ENCODE data around the gene BIK. TPM values are rescaled to one million over a fixed set of nuclear protein-coding genes. Genes with fewer than 3 reads are reported as not detected.

The BIK gene
- total RNA-seq, 1 experiment from 2014 or later, result 43.1 TPM

DNA sequence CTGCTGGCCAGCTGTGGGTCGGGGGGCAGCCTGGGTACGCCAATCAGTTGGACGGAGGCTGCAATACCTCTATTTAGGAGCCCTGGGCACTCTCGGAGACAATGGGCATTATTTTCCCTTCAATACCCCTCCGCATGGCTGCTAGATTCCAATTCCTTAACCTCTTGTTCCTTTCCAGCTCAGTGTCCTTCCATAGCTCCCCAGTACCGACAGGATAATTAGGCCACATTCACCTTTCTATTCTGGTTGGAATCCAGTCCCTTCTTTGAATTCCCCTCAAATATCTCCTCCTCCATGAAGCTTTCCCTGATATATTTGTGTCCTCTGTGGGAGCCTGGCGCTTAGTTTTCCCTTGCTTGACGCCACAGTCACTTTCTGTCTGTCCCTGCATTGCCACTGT, 4.2 kb upstream of the BIK start:
- Mint-ChIP-seq H3K9me3 (ENCODE audit: low read depth, unreplicated experiment) (no peaks in the 10 kb centered on the region), H3K4me3 (ENCODE audit: low read depth, unreplicated experiment) (no peak overlapping the region), H3K27me3 (ENCODE audit: unreplicated experiment) (no peaks in the 10 kb centered on the region), H3K27ac (ENCODE audit: unreplicated experiment) (no peak overlapping the region), H3K36me3 (ENCODE audit: insufficient read depth, unreplicated experiment) (peaks cover 18% of the 10 kb centered on the region), H3K4me1 (ENCODE audit: low read depth, unreplicated experiment) (peaks cover 12% of the 10 kb centered on the region)
- no peak for DNase-seq
- CTCF ChIA-PET, result interaction anchor here (0.6 to 0.7 kb wide), 3 partner anchors 27 to 290 kb away, joined by 3 to 6 read pairs (median 3); no protein-coding TSS in a partner anchor
- no TSS peak for BruUV-seq (replicated peaks)
- intact Hi-C loops (cut with micrococcal nuclease; ENCODE audit: unreplicated experiment), result no loop called here
- TF ChIP-seq CTCF (IDR thresholded peaks at IDR 0.05; ENCODE audit: unreplicated experiment), result no peak

DNA sequence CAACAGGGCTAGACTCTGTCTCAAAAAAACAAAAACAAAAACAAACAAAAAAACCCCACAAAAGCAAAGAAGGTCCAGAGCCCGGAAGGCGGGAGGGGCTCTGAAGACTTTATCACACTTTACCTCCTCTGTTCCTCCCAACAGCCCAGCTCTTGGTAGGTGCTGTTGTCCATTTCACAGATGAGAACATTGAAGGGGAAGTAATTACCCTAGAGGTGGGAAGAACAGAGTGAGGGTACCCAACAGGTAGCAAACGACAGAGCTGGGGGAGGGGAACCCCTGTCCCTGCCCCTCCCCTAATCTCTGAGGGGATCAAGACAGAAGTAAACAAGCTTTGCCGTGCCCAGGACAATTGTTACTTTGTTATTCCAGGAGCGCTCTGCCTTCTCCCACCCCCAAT, 1.0 kb upstream of the BIK start:
- BruUV-seq (replicated peaks), result no TSS peak
- H3K36me3 Mint-ChIP-seq (ENCODE audit: insufficient read depth, unreplicated experiment), result peaks cover 28% of the 10 kb centered on the region

GRCh38 chr22:43109921-43110443, 568 bp upstream of the BIK start:
- no peak for TF ChIP-seq CTCF (IDR thresholded peaks at IDR 0.05; ENCODE audit: unreplicated experiment)
- CTCF ChIA-PET, result no interaction called here
- Mint-ChIP-seq H3K4me1 (ENCODE audit: low read depth, unreplicated experiment) (peaks cover 27% of the 10 kb centered on the region), H3K4me3 (ENCODE audit: low read depth, unreplicated experiment) (peak overlapping the region; percentile 89), H3K27ac (ENCODE audit: unreplicated experiment) (no peak overlapping the region), H3K9me3 (ENCODE audit: low read depth, unreplicated experiment) (no peaks in the 10 kb centered on the region), H3K36me3 (ENCODE audit: insufficient read depth, unreplicated experiment) (peaks cover 31% of the 10 kb centered on the region), H3K27me3 (ENCODE audit: unreplicated experiment) (no peaks in the 10 kb centered on the region)
- no peak for DNase-seq
- intact Hi-C loops (cut with micrococcal nuclease; ENCODE audit: unreplicated experiment), result no loop called here
- no TSS peak for BruUV-seq (replicated peaks)

More for the DNA sequence above, 1.0 kb upstream of the BIK start:
- H3K9me3 Mint-ChIP-seq (ENCODE audit: low read depth, unreplicated experiment), result no peaks in the 10 kb centered on the region
- no peak for TF ChIP-seq CTCF (IDR thresholded peaks at IDR 0.05; ENCODE audit: unreplicated experiment)
- CTCF ChIA-PET, result no interaction called here
- no peak for DNase-seq
- no peak overlapping the region for H3K4me3 Mint-ChIP-seq (ENCODE audit: low read depth, unreplicated experiment)
- intact Hi-C loops (cut with micrococcal nuclease; ENCODE audit: unreplicated experiment), result no loop called here
- no peak overlapping the region for H3K27ac Mint-ChIP-seq (ENCODE audit: unreplicated experiment)
- H3K27me3 Mint-ChIP-seq (ENCODE audit: unreplicated experiment), result no peaks in the 10 kb centered on the region
- peaks cover 22% of the 10 kb centered on the region for H3K4me1 Mint-ChIP-seq (ENCODE audit: low read depth, unreplicated experiment)

GRCh38 chr22:43110927-43111623, 525 bp downstream of the BIK start:
- peak; percentile 58 for DNase-seq
- Mint-ChIP-seq H3K27me3 (ENCODE audit: unreplicated experiment) (no peaks in the 10 kb centered on the region), H3K9me3 (ENCODE audit: low read depth, unreplicated experiment) (no peaks in the 10 kb centered on the region), H3K27ac (ENCODE audit: unreplicated experiment) (no peak overlapping the region), H3K4me3 (ENCODE audit: low read depth, unreplicated experiment) (peak overlapping the region; percentile 89), H3K4me1 (ENCODE audit: low read depth, unreplicated experiment) (peaks cover 36% of the 10 kb centered on the region), H3K36me3 (ENCODE audit: insufficient read depth, unreplicated experiment) (peaks cover 34% of the 10 kb centered on the region)
- no peak for TF ChIP-seq CTCF (IDR thresholded peaks at IDR 0.05; ENCODE audit: unreplicated experiment)
- BruUV-seq (replicated peaks), result no TSS peak
- CTCF ChIA-PET, result no interaction called here
- intact Hi-C loops (cut with micrococcal nuclease; ENCODE audit: unreplicated experiment), result no loop called here

Data from Calu3 (cell line).